GM18870 (cell line): Measurements from ENCODE around the gene ERFL.
"Not testable (repeated sequence)": the region's sequence is repeated elsewhere in the genome, so short reads cannot be mapped to it uniquely, and the experiment has no call there.

Experiments used
- ATAC-seq: cut with Tn5 transposase; IDR thresholded peaks from one replicate; pipeline ENCODE4 v1.9.1; 2021; ENCODE audit warnings: moderate library complexity; ENCODE audit not compliant: unreplicated experiment

ERFL gene

GRCh38 chr19:41944336-41944735 is 16.1 kb upstream of the ERFL start:
- ATAC-seq, result no peak

DNA sequence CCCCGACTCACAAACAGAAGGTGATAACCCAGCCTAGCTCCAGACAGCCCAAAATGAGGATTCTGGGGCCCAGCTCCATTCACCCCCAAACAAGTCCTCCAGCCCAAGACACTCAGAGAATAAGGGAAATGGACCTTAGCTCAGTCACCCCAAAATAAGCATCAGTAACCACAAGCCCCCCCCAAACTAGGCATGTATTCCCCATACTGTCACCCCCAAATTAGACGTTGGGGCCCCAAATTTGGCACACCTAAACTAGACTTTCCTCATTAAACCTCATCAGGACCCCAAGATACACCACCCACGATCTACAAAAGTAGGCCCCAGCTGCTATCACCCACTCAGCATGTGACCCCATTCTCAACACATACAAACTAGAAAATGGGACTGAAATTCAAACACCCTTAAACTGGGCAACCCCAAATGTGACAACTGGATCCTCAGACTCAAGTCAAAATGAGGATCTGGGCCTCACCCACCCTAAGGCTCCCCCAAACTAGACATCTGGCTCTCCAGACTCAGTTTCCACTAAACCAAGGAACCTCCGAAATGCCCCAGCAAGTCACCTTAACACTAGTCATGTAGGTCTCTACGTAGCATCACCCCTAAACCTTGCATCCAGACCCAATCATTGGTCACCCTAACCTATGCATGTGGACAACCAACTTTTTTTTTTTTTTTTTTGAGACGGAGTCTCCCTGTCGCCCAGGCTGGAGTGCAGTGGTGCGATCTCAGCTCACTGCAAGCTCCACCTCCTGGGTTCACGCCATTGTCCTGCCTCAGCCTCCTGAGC is 13.4 kb upstream of the ERFL start:
- no peak for ATAC-seq

DNA sequence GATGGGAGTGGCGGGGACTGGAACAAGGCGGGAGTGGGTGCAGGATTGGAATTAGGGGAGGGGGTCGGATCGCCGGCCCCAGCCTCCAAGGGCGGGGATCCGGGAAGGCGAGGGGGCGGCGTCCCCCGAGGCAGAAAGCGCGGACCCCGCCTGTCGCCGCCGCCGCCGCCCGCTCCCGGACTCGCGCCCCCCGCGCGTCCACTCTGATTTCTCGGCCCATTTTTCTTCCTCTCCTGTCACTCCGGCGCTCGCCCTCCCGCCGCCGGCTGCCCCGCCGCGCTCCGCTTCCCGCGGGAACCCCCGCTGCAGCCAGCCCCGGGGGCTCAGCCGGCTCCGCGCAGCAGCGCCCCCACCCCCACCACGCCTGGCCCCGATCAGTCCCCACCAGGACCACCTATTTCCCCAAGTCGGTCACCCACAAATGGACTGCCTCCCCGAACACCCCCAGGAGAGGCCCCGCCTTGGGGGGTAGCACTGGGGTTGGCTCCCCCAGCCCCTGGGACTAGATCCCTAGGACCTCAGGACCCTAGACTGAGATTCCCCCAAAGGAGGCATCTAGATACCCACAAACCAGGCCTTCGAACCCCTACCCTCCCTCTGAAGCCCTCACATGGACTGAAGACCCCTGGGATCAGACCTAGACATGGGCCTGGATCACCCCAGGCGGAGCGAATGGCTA is 12.6 kb upstream of the ERFL start:
- no peak for ATAC-seq

DNA sequence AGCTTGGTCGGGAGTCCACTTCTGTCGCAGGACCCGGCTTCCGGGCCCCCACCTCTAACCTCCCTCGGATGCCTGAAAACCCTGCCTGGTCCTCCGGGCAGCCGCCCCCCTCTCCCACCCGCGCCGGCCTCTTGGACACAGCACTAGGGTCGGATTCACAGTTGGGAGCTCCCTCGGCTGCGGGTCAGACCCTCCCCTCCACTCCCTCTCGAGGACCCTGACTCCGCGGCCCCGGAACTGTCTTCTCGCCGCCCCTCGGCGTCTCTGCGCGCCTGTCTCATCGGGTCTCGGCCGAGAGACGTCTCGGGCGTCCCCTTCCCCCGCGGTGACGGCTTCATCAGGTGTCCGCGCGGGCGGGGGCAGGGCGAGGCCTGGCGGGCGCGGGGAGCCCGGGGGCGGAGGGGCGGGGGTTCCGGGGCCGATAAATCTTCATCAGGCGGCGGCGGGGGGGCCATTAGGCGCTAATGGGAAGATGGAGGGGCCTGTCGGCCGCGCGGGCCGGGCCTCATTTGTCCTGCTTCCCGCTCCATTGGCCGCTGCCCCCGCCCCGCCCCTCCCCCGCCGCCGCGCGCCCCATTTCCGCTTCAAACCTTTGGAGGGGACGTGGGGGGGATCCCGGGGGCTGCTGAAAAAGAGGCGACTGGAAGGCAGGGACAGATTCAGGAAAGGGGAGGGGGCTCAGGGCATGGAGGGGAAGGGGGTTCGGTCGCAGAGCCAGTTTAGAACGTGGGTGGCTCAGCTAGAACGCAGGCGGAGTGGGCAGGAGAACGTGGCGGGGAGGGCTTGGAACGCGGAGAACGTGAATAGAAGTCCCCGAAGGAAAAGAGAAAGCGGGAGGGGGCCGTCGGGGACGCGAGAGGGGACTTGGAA is 11.8 kb upstream of the ERFL start:
- no peak for ATAC-seq

- not testable (repeated sequence) for ATAC-seq
Observed at GRCh38 chr19:41939209-41939608, 11.0 kb upstream of the ERFL start.

DNA sequence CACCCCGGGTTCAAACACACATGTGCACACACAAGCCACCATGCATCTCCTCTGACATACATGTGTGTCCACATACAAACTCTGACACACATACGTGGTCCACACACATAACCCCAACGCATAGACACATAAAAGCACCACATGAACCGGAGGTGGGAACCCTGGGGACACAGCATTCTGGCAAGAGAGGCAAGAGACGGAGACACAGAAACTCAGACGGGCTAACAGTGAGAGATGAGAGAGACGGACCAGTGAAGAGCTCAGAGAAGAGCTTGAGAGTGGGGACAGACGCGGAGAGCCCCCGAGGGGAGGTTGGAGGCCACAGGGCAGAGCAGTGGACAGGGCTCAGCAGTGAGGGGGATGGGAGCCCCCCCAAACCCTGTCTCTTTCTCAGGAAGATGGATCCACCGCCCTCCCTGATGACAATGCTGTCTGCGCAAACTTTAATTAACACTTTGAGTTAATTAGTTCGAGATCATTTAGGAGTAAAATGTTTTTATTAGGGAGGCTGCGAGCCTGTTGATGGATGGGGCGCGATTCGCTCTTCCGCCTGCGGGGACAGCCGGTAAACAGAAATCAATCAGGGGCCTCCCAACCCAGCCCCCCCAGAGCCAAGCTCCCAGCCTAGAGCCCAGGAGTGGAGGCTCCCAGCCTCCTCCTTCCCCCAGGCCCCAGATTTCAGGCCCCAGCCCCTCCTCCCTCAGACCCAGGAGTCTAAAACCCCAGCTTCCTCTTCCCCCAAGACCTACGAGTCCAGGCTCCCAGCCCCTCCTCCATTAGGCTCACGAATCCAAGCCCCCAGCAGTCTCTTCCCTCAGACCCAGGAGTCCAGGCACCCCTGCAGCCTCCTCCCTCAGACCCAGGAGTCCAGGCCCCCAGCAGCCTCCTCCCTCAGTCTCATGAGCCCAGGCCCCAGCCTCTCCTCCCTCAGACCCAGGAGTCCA is 9.5 kb upstream of the ERFL start:
- ATAC-seq, result no peak

DNA sequence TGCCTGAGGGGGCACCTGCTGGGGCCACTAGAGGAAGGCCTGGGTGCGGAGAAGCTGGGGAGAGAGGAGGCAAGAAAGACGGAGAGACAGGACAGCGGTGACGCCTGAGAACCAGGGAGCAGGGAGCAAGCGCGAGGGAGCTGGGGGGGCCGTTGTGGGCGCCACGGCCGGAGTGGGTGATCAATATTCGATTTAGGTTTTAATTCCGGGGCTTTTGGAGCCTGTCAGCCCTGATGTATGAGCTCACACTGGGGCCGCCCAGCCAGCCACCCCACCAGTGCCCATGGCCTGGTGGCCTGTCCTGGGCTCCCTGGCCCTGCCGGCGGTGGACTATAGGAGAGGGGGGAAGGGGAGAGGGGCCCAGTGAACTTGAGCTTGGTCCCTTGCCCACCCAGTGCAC is 8.7 kb upstream of the ERFL start:
- ATAC-seq, result no peak

- no peak for ATAC-seq
Observed at GRCh38 chr19:41936416-41936850, 8.2 kb upstream of the ERFL start.

DNA sequence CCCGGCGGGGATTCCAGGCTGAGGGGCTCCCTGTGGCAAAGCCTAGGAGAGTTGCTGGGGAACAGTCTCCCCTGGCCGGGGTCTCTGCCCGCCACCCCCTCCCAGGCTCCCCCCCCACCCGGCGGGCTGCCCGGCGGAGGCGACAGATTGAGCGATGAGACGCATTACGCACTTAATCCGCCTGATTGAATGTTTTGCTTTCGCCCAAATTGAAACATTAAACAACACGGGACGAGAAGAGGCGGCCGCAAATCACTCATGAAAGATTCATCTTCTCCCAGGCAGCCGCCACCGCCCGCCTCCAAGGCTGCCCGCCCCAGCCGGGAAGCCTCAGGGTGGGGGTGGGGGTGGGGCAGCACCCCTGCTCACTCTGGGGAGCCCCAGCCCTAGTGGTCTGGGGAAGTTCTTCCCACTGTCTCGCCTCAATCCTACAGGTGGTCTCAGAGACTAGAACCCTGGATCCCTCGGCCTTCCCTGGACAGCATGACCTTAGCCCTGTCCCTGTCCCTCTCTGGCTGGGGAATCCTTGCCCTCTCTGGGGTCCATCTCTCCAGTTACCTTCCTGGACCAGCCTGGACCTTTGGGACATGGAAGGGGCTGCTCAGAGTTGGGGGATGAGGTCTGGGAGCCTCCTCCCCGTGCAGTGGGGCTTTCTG is 7.6 kb upstream of the ERFL start:
- no peak for ATAC-seq

DNA sequence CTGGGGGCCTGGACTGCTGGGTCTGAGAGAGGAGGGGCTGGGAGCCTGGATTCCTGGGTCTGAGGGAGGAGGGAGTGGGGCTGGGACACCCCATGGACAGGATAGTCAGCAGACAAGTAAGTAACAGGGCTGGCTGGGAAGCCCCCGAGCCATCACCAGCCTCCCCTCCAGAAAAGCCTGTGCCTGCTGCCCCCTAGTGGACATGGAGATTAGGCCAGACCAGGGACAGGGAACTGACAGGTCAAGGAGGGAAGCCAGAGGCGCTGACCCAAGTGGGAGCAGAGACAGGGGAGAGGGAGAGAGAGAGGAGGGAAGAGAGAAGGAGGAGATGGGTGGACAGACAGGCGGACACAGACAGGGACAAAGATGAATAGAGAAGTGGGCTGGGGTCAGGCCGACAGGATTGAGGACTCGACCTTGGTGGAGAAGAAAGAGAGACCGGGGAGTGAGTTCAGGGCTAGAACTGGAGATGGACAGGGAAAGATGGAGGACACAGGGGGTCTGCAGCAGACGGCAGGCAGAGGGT is 6.7 kb upstream of the ERFL start:
- no peak for ATAC-seq

GRCh38 chr19:41933693-41934426 is 5.6 kb upstream of the ERFL start:
- ATAC-seq, result no peak

DNA sequence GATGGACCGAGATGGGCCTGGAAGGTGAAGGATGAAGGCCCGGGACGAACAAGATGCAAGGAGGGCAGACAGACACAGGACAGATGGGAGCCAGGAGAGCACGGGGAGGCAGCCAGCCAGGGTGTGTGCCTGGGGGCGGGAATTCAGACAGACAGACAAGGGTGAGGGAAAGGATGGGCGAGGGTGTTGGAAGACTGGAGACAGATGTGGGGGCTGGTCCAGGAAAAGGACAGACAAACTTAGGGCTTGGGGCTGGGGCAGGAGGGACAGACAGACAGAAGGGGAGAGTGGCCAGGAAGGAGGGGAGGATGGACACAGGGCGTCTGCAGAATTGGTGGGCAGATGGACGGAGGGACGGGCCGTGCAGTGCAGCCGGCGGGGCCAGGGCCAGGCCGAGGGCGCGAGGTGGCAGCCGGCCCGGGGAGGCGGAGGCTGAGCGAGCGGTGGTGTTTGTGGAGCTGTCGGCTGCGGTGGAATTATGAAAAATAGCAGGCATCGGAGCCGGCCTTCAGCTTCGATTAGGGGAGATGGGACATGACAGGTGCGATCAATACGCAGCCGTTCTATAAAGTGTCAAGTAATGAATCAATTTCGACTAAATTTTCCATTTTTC is 4.6 kb upstream of the ERFL start:
- no peak for ATAC-seq

DNA sequence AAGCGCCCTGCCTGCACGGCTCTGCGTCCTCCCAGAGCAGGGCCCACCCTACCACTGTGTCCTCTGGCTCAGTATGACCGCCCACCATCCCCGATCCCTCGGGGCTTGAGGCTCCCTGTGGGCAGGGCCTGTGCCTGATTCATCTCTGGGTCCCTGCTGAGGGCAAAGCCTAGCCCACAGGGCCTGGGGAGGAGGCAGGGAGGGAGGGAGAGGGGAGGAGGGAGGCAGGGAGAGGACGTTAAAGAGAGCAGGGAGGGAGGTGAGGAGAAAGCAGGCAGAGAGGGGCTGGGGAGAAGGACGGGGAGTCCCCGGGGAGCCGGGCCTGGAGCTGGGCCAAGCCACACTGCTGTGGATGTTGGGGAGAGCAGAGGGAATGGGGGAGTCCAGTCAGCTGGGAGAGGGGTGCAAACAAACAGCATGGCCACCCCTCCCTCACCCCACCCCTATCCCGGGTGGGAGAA is 4.0 kb upstream of the ERFL start:
- no peak for ATAC-seq

GRCh38 chr19:41930926-41931592 is 2.8 kb upstream of the ERFL start:
- ATAC-seq, result no peak

DNA sequence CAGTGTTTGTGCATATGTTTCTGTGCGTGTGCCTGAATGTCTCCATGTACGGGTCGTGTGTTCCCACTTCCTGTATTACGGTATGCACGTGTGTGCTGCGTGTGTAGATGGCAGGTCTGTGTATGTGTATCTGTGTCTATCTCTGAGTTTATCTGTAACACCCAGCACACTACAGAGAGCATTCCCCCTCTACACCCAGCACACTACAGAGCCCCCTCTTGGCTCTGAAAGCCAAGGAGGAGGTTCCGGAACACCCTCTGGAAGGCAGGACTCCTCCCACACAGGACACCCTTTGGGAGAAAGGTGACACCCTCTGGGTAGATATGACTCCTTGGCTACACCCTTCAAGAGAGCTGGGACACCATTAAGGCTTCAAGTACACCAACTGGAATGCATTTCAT is 2.1 kb upstream of the ERFL start:
- ATAC-seq, result no peak

- ATAC-seq, result no peak
Observed at GRCh38 chr19:41929536-41930071, 1.4 kb upstream of the ERFL start.

- ATAC-seq, result no peak
Observed at GRCh38 chr19:41928754-41929535, 696 bp upstream of the ERFL start.
